ENCODE results near the gene PACSIN3.

PACSIN3 gene

DNA sequence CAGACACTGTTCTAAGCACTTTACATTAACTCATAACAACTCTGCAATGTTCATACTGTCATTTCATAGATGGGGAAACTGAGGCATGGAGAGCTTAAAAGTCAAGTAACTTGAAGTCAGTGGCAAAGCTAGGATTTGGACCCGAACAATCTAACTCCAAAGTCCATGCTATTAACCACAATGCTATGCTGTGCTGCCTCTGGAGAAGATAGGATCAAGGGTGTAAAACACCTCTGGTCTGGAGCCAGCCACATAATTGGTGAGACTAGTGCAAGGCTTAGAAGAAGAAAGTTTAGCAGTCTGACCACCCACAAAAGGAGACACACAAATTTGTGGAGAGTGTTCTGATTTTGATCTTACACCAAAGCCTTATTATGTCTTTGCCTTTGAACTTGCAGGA lies 53.3 kb downstream of the PACSIN3 start:
- no peaks in the 10 kb centered on the region for H3K36me3 ChIP-seq (ENCODE audit: control insufficient read depth, insufficient read depth, low read length)
- TF ChIP-seq CTCF (IDR thresholded peaks at IDR 0.05), result no peak
- H3K79me2 ChIP-seq, result no peaks in the 10 kb centered on the region
- H3K27me3 ChIP-seq (ENCODE audit: control insufficient read depth, insufficient read depth, low read length), result no peaks in the 10 kb centered on the region
- no peak overlapping the region for H2AFZ ChIP-seq
- no peaks in the 10 kb centered on the region for H3K9me3 ChIP-seq (ENCODE audit: control insufficient read depth, low read length)
- H3K9ac ChIP-seq, result no peak overlapping the region
- no peak overlapping the region for H3K4me2 ChIP-seq (ENCODE audit: low read length)
- H3K27ac ChIP-seq, result no peak overlapping the region
- H3K4me3 ChIP-seq (ENCODE audit: low read depth, low read length), result no peak overlapping the region
- peaks cover 4% of the 10 kb centered on the region for H3K4me1 ChIP-seq

- no peaks in the 10 kb centered on the region for H3K36me3 ChIP-seq (ENCODE audit: control insufficient read depth, insufficient read depth, low read length)
- H3K79me2 ChIP-seq, result no peaks in the 10 kb centered on the region
- H3K4me2 ChIP-seq (ENCODE audit: low read length), result no peak overlapping the region
- H3K4me3 ChIP-seq (ENCODE audit: low read depth, low read length), result no peak overlapping the region
- H3K4me1 ChIP-seq, result peaks cover 4% of the 10 kb centered on the region
- no peak overlapping the region for H3K9ac ChIP-seq
- no peaks in the 10 kb centered on the region for H3K27me3 ChIP-seq (ENCODE audit: control insufficient read depth, insufficient read depth, low read length)
- no peak overlapping the region for H2AFZ ChIP-seq
- no peak for TF ChIP-seq CTCF (IDR thresholded peaks at IDR 0.05)
- no peaks in the 10 kb centered on the region for H3K9me3 ChIP-seq (ENCODE audit: control insufficient read depth, low read length)
- no peak overlapping the region for H3K27ac ChIP-seq
These were observed 53.7 kb downstream of the PACSIN3 start for GRCh38 chr11:47132490-47132889.

DNA sequence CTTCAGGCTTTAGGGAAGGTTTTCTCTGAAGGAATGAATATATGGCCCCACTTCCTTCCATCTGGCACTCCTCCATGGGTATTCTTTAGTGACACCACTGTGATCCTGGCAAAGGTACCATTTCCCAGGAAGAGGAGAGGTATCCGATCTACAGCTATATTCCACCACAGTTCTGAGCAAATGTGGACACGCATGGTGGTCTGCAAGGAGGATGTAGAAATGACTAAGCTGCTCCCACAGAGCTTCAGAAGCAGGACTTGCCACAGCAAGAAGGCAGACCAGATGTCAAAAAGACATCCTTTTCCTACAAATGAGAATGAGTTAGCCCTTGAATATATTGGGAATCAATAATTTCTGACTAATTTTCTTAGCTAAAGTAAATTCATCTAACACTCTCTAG lies 55.1 kb downstream of the PACSIN3 start:
- Histone ChIP-seq H3K27ac (no peak overlapping the region), H3K4me3 (ENCODE audit: low read depth, low read length) (no peak overlapping the region), H3K79me2 (no peaks in the 10 kb centered on the region), H2AFZ (no peak overlapping the region), H3K9ac (no peak overlapping the region), H3K36me3 (ENCODE audit: control insufficient read depth, insufficient read depth, low read length) (no peaks in the 10 kb centered on the region), H3K9me3 (ENCODE audit: control insufficient read depth, low read length) (no peaks in the 10 kb centered on the region), H3K4me2 (ENCODE audit: low read length) (no peak overlapping the region), H3K4me1 (peaks cover 4% of the 10 kb centered on the region), H3K27me3 (ENCODE audit: control insufficient read depth, insufficient read depth, low read length) (no peaks in the 10 kb centered on the region)
- TF ChIP-seq CTCF (IDR thresholded peaks at IDR 0.05), result no peak

DNA sequence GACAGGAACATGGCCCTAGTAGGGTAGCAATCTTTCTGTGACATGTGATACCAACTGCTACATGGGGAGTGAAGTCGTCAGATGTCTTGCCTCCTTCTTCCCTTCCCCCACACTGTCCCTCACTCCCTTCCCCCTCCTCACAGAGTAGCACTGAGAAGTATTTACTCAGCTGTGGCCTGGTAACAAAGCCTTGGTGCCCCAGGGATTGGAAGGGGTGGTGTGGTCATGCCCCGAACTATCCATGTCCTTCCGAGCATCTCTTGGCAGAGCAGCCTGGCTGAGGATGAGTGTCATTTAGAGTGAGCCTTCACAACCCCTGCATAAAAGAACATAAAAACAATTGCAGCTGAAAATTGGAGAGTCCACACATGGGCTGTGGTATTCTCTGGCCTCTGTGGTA lies 55.7 kb downstream of the PACSIN3 start:
- Histone ChIP-seq H3K27ac (no peak overlapping the region), H3K79me2 (no peaks in the 10 kb centered on the region), H3K4me3 (ENCODE audit: low read depth, low read length) (no peak overlapping the region), H2AFZ (no peak overlapping the region), H3K9ac (no peak overlapping the region), H3K4me2 (ENCODE audit: low read length) (no peak overlapping the region), H3K4me1 (peaks cover 4% of the 10 kb centered on the region), H3K9me3 (ENCODE audit: control insufficient read depth, low read length) (no peaks in the 10 kb centered on the region), H3K36me3 (ENCODE audit: control insufficient read depth, insufficient read depth, low read length) (no peaks in the 10 kb centered on the region), H3K27me3 (ENCODE audit: control insufficient read depth, insufficient read depth, low read length) (no peaks in the 10 kb centered on the region)
- TF ChIP-seq CTCF (IDR thresholded peaks at IDR 0.05), result no peak

Measured in parathyroid adenoma (tissue), 2 donors.